ENCODE data around the gene PKMYT1. TPM values are rescaled to one million over a fixed set of nuclear protein-coding genes. Genes with fewer than 3 reads are reported as not detected.

PKMYT1 gene
- polyA plus RNA-seq, 1 experiment, result 1.2 TPM

- no peak for DNase-seq (ENCODE audit: low read depth, low spot score)
- ChIA-PET CTCF (interaction anchor here (1.5 kb wide), 1 partner anchor 32 kb away, joined by 5 read pairs; no protein-coding TSS in a partner anchor), POLR2A (interaction anchor here (0.6 kb wide), 1 partner anchor 62 kb away, joined by 4 read pairs; no protein-coding TSS in a partner anchor)
- peaks cover 36% of the 10 kb centered on the region for H3K27me3 ChIP-seq (ENCODE audit: control insufficient read depth, insufficient read depth, low read length)
- no peak overlapping the region for H3K27ac ChIP-seq (ENCODE audit: low read depth, low read length)
- no peaks in the 10 kb centered on the region; the same call in 1 of the 2 replicates for H3K9me3 ChIP-seq (ENCODE audit: control insufficient read depth, insufficient read depth, low read length)
- TF ChIP-seq CTCF (IDR thresholded peaks at IDR 0.05; ENCODE audit: low read depth, low read length), result no peak
- no peak overlapping the region for H3K4me3 ChIP-seq (ENCODE audit: low read depth, low read length)
Measured at GRCh38 chr16:2959206-2959605, 21.0 kb downstream of the PKMYT1 start.

DNA sequence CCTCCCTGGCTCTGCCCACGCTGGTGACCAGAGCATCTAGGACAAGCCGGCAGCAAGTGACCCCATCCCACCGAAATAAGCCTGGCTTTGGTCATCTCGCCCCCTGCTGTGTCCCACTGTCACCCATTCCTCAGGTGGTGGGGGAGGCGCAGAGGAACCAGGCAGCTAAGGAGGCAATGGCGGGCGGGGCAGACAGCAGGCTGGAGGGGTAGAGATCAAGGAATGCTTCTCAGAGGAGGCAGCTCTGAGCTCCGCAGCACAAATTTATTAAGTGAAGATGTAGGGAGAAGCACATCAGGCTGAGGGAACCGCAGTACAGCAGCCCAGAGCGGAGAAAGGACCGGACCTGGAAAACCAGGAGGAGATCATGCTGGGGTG lies 23.7 kb downstream of the PKMYT1 start:
- CTCF ChIA-PET, result interaction anchor here (0.9 kb wide), 1 partner anchor 30 kb away, joined by 3 read pairs; no protein-coding TSS in a partner anchor
- Histone ChIP-seq H3K9me3 (ENCODE audit: control insufficient read depth, insufficient read depth, low read length) (no peaks in the 10 kb centered on the region; the same call in 1 of the 2 replicates), H3K27me3 (ENCODE audit: control insufficient read depth, insufficient read depth, low read length) (peaks cover 30% of the 10 kb centered on the region), H3K4me3 (ENCODE audit: low read depth, low read length) (no peak overlapping the region), H3K27ac (ENCODE audit: low read depth, low read length) (no peak overlapping the region)
- POLR2A ChIA-PET, result no interaction called here
- TF ChIP-seq CTCF (IDR thresholded peaks at IDR 0.05; ENCODE audit: low read depth, low read length), result no peak
- no peak for DNase-seq (ENCODE audit: low read depth, low spot score)

DNA sequence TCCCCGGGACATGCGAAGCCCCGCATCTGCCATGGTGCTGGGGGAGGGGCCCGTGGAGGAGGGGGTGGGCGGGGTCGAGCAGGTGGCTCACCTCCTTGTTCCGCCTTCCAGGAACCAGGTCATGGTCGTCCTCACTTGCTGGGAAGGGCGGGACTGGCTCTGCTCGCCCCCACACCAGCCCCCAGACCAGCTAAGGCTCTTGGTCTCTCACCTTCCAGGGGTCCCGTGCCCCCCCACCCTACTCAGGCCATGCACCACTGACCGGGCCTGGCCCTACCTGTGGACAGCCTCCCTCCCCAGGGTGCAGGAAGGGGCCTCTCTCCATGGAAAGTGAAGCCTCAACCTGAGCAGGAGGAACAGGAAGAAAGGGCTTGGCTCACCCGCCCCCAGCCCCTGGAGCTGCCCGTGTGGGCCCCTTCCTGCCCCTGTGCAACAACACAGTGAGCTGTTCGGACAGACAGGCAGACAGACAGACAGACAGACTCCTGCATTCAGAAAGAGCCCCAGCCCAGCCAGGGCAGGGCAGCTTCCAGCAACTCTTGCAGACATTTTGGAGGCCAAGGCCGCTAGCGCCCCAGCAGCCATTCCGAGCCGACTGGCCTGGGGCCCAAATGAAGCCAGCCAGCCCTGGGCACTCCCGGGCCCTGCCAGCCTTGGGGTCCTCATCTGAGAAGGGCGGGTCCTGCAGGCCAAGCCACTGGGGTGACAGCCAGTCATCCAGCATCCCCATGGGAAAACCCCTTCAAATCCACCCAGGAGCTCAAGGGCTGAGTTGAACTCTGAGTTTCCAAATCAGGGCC lies 24.3 kb downstream of the PKMYT1 start:
- H3K27ac ChIP-seq (ENCODE audit: low read depth, low read length), result no peak overlapping the region
- no peak for DNase-seq (ENCODE audit: low read depth, low spot score)
- no peak for TF ChIP-seq CTCF (IDR thresholded peaks at IDR 0.05; ENCODE audit: low read depth, low read length)
- H3K4me3 ChIP-seq (ENCODE audit: low read depth, low read length), result no peak overlapping the region
- H3K27me3 ChIP-seq (ENCODE audit: control insufficient read depth, insufficient read depth, low read length), result peaks cover 30% of the 10 kb centered on the region
- ChIA-PET CTCF (interaction anchor here (0.9 kb wide), 1 partner anchor 29 kb away, joined by 3 read pairs; no protein-coding TSS in a partner anchor), POLR2A (no interaction called here)
- H3K9me3 ChIP-seq (ENCODE audit: control insufficient read depth, insufficient read depth, low read length), result no peaks in the 10 kb centered on the region; the same call in 1 of the 2 replicates

- CTCF ChIA-PET, result no interaction called here
Measured at GRCh38 chr16:2955438-2955778, 24.8 kb downstream of the PKMYT1 start.

More at GRCh38 chr16:2955438-2955778, 24.8 kb downstream of the PKMYT1 start:
- Histone ChIP-seq H3K4me3 (ENCODE audit: low read depth, low read length) (no peak overlapping the region), H3K9me3 (ENCODE audit: control insufficient read depth, insufficient read depth, low read length) (no peaks in the 10 kb centered on the region; the same call in 1 of the 2 replicates), H3K27me3 (ENCODE audit: control insufficient read depth, insufficient read depth, low read length) (peaks cover 30% of the 10 kb centered on the region), H3K27ac (ENCODE audit: low read depth, low read length) (no peak overlapping the region)
- no peak for DNase-seq (ENCODE audit: low read depth, low spot score)
- POLR2A ChIA-PET, result no interaction called here
- TF ChIP-seq CTCF (IDR thresholded peaks at IDR 0.05; ENCODE audit: low read depth, low read length), result no peak

Measured in AG04450 (cell line).